SK-N-SH treated with all-trans-retinoic acid at 6 μM for 48 hours (cell line): ENCODE data around the gene TTC12.

Experiments
- ATAC-seq: fragments of 200-7000 bp; cut with Tn5 transposase; 3 replicates; pipeline ENCODE4 v1.9.1; 2020; ENCODE audit warnings: mild to moderate bottlenecking, moderate library complexity
- ARNTL ChIP-seq: fragments of 450-650 bp; formaldehyde crosslinking; IDR thresholded peaks from 2 replicates; pipeline ENCODE4 v1.5.0; 2020; ENCODE audit warnings: low read depth, mild to moderate bottlenecking, moderate library complexity, borderline replicate concordance
- BACH2 ChIP-seq: fragments of 250-450 bp; sonication (Bioruptor Pico); IDR thresholded peaks from 2 replicates; pipeline ENCODE4 v1.9.0; 2021; ENCODE audit warnings: mild to moderate bottlenecking, borderline replicate concordance
- CSDC2 ChIP-seq: fragments of 250-450 bp; sonication (Bioruptor Pico); IDR thresholded peaks from 2 replicates; pipeline ENCODE4 v1.5.0; 2020; ENCODE audit warnings: mild to moderate bottlenecking, moderate library complexity
- CSRNP3 ChIP-seq: fragments of 250-450 bp; sonication (Bioruptor Pico); IDR thresholded peaks from 2 replicates; pipeline ENCODE4 v1.5.1; 2021; ENCODE audit warnings: mild to moderate bottlenecking, moderate library complexity
- ESRRG ChIP-seq: fragments of 250-450 bp; sonication (Bioruptor Pico); IDR thresholded peaks from 2 replicates; pipeline ENCODE4 v1.6.1; 2021; ENCODE audit warnings: mild to moderate bottlenecking
- GLIS3 ChIP-seq: fragments of 250-450 bp; sonication (Bioruptor Pico); IDR thresholded peaks from 2 replicates; pipeline ENCODE4 v1.5.0; 2020; ENCODE audit warnings: mild to moderate bottlenecking, moderate library complexity
- ISL1 ChIP-seq: fragments of 250-450 bp; sonication (Bioruptor Pico); IDR thresholded peaks from 2 replicates; pipeline ENCODE4 v2.1.2; 2022; ENCODE audit warnings: mild to moderate bottlenecking, moderate library complexity
- OSR1 ChIP-seq: fragments of 250-450 bp; sonication (Bioruptor Pico); IDR thresholded peaks from 2 replicates; pipeline ENCODE4 v1.8.0; 2022; ENCODE audit warnings: moderate library complexity, mild to moderate bottlenecking, inconsistent platforms
- PATZ1 ChIP-seq: fragments of 250-450 bp; sonication (Bioruptor Pico); IDR thresholded peaks from 2 replicates; pipeline ENCODE4 v1.8.0; 2020; ENCODE audit warnings: mild to moderate bottlenecking, moderate library complexity, borderline replicate concordance
- RARB ChIP-seq: fragments of 250-450 bp; sonication (Bioruptor Pico); IDR thresholded peaks from 2 replicates; pipeline ENCODE4 v1.8.0; 2021; ENCODE audit warnings: mild to moderate bottlenecking, moderate library complexity
- SNAI2 ChIP-seq: fragments of 250-450 bp; sonication (Bioruptor Pico); IDR thresholded peaks from 2 replicates; pipeline ENCODE4 v1.5.0; 2020; ENCODE audit warnings: mild to moderate bottlenecking, moderate library complexity
- TCF4 ChIP-seq: fragments of 250-450 bp; sonication (Bioruptor Pico); IDR thresholded peaks from 2 replicates; pipeline ENCODE4 v1.8.0; 2021; ENCODE audit warnings: mild to moderate bottlenecking, moderate library complexity, borderline replicate concordance
- TOX ChIP-seq: fragments of 250-450 bp; sonication (Bioruptor Pico); IDR thresholded peaks from 2 replicates; pipeline ENCODE4 v1.8.0; 2021; ENCODE audit warnings: mild to moderate bottlenecking, moderate library complexity, borderline replicate concordance
- TSHZ2 ChIP-seq: fragments of 250-450 bp; sonication (Bioruptor Pico); IDR thresholded peaks from 2 replicates; pipeline ENCODE4 v1.5.0; 2020; ENCODE audit warnings: mild to moderate bottlenecking, moderate library complexity
- ZC3H10 ChIP-seq: fragments of 250-450 bp; sonication (Bioruptor Pico); IDR thresholded peaks from 2 replicates; pipeline ENCODE4 v1.5.1; 2021; ENCODE audit warnings: mild to moderate bottlenecking, moderate library complexity
- ZFP3 ChIP-seq: fragments of 250-450 bp; sonication (Bioruptor Pico); IDR thresholded peaks from 2 replicates; pipeline ENCODE4 v1.5.0; 2020; ENCODE audit warnings: mild to moderate bottlenecking, moderate library complexity
- ZFP30 ChIP-seq: fragments of 450-650 bp; formaldehyde crosslinking; IDR thresholded peaks from 2 replicates; pipeline ENCODE4 v1.5.0; 2022; ENCODE audit warnings: mild to moderate bottlenecking, moderate library complexity
- ZNF565 ChIP-seq: fragments of 450-650 bp; formaldehyde crosslinking; conservative IDR thresholded peaks from 2 replicates; pipeline ENCODE4 v1.5.0; 2020; ENCODE audit warnings: low read depth, mild to moderate bottlenecking, moderate library complexity
- ZNF70 ChIP-seq: fragments of 450-650 bp; formaldehyde crosslinking; IDR thresholded peaks from 2 replicates; pipeline ENCODE4 v1.5.0; 2020; ENCODE audit warnings: mild to moderate bottlenecking, moderate library complexity
- ZNF8 ChIP-seq: fragments of 450-650 bp; formaldehyde crosslinking; IDR thresholded peaks from 2 replicates; pipeline ENCODE4 v1.5.0; 2020; ENCODE audit warnings: mild to moderate bottlenecking, moderate library complexity

The TTC12 gene

GRCh38 chr11:113276466-113276865 lies 37.9 kb upstream of the TTC12 start:
- TF ChIP-seq ISL1 (CRISPR knock-in tag) (no peak), ESRRG (CRISPR knock-in tag) (no peak), ZFP30 (CRISPR knock-in tag) (no peak), GLIS3 (CRISPR knock-in tag) (no peak), ZNF70 (CRISPR knock-in tag) (no peak), CSRNP3 (CRISPR knock-in tag) (no peak), ZC3H10 (CRISPR knock-in tag) (no peak), TSHZ2 (no peak), SNAI2 (CRISPR knock-in tag) (no peak), ZFP3 (CRISPR knock-in tag) (no peak)
- no peak for ATAC-seq

DNA sequence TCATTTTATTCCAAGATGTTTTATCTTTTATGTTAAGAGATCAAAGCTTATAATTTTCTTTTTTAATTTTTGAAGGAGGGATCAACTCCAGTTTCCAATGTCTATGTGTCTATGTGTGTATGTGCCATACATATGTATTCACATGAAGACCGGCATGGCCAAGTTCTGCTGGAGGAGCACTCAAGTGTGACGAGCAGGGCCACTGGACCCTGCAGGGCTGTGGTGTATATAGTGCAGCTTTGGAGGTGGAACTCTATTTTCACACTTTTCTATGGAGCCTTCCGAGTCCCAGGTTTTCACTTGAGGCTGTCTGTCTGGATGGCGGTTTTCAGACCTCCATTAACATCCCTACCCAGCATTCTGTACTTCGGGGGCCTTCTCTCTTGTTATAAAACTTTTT lies 36.5 kb upstream of the TTC12 start:
- TF ChIP-seq RARB (CRISPR knock-in tag) (no peak), TCF4 (CRISPR knock-in tag) (no peak), ZNF565 (no peak)
- ATAC-seq = no peak

DNA sequence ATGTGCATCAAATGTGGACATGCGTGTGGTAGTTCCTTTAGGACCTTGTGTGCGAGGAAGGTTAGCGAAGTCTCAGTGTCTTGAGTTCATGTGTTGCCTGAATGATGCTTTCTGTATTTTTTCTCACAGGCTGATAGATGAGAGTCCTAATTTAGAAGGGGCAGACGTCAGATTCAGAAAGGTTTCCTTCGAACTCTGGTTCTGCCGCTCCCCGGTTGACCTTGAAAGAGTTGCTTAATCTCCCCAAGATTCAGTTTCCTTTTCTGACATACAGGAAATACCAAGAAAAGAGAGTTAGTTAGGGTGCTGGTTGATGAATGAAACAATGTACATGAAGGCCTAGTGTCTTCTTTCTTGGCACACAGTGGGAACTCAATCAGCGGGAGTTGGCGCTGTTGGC lies 35.9 kb upstream of the TTC12 start:
- no peak for ATAC-seq
- TF ChIP-seq PATZ1 (no peak), OSR1 (no peak), ZNF565 (no peak), TCF4 (CRISPR knock-in tag) (no peak), ZFP30 (CRISPR knock-in tag) (no peak), CSDC2 (CRISPR knock-in tag) (no peak)

- no peak for TF ChIP-seq BACH2 (CRISPR knock-in tag)
- TF ChIP-seq CSRNP3 (CRISPR knock-in tag) = no peak
- no peak for TF ChIP-seq ISL1 (CRISPR knock-in tag)
- TF ChIP-seq ZNF8 = no peak
- TF ChIP-seq SNAI2 (CRISPR knock-in tag) = no peak
- no peak for TF ChIP-seq RARB (CRISPR knock-in tag)
- TF ChIP-seq CSDC2 (CRISPR knock-in tag) = no peak
- TF ChIP-seq ZNF70 (CRISPR knock-in tag) = no peak
- no peak for TF ChIP-seq TOX (CRISPR knock-in tag)
- TF ChIP-seq ZFP30 (CRISPR knock-in tag) = no peak
- TF ChIP-seq ARNTL = no peak
- no peak for TF ChIP-seq ZFP3 (CRISPR knock-in tag)
- no peak for TF ChIP-seq ZNF565
- no peak for TF ChIP-seq ZC3H10 (CRISPR knock-in tag)
- no peak for TF ChIP-seq OSR1
- no peak for TF ChIP-seq GLIS3 (CRISPR knock-in tag)
- no peak for TF ChIP-seq PATZ1
- no peak for TF ChIP-seq ESRRG (CRISPR knock-in tag)
- no peak for TF ChIP-seq TSHZ2
- peak; percentile 30; the same call in 1 of the 3 replicates for ATAC-seq
These were observed 35.5 kb upstream of the TTC12 start for GRCh38 chr11:113278925-113279324.
